Mesenchymal stem cell (in vitro differentiated cells and primary cell): ENCODE measurements around the gene CCNYL1. TPM values are rescaled to one million over a fixed set of nuclear protein-coding genes. Genes with fewer than 3 reads are reported as not detected.

Experiments
- DNase-seq: peaks from one replicate; pipeline ENCODE4 v3.0.0-alpha.2; 2013
- H2AFZ ChIP-seq: one replicate; pipeline ENCODE4 v1.6.1; 2013; ENCODE audit warnings: low read depth, mild to moderate bottlenecking, control low read depth, inconsistent platforms, low read length, moderate library complexity
- H2AK5ac ChIP-seq: 2 replicates; pipeline ENCODE4 v1.6.1; 2013; ENCODE audit warnings: low read length, moderate library complexity, mild to moderate bottlenecking, inconsistent platforms; ENCODE audit not compliant: severe bottlenecking
- H2BK120ac ChIP-seq: one replicate; pipeline ENCODE4 v1.6.1; 2013; ENCODE audit warnings: low read depth, mild to moderate bottlenecking, inconsistent platforms, low read length, moderate library complexity
- H2BK12ac ChIP-seq, 2 experiments: one replicate each; pipeline ENCODE4 v1.6.1; 2013; ENCODE audit warnings: inconsistent platforms in 2 of 2, low read length in 2 of 2, mild to moderate bottlenecking in 2 of 2, moderate library complexity in 2 of 2, control low read depth in 1 of 2
- H2BK15ac ChIP-seq: one replicate; pipeline ENCODE4 v1.6.1; 2013; ENCODE audit warnings: mild to moderate bottlenecking, low read depth, inconsistent platforms; ENCODE audit not compliant: poor library complexity, severe bottlenecking
- H2BK5ac ChIP-seq: 2 replicates; pipeline ENCODE4 v1.6.1; 2013; ENCODE audit warnings: low read depth, mild to moderate bottlenecking, low read length, control low read depth, inconsistent platforms; ENCODE audit not compliant: poor library complexity, severe bottlenecking
- H3K14ac ChIP-seq, 2 experiments: one replicate each; pipeline ENCODE4 v1.6.1; 2013; ENCODE audit warnings: inconsistent platforms in 2 of 2, low read length in 2 of 2, control low read depth in 1 of 2, mild to moderate bottlenecking in 1 of 2, moderate library complexity in 1 of 2
- H3K18ac ChIP-seq, 2 experiments: one replicate each; pipeline ENCODE4 v1.6.1; 2013; ENCODE audit warnings: inconsistent platforms in 2 of 2, low read length in 2 of 2, control low read depth in 1 of 2, low read depth in 1 of 2, mild to moderate bottlenecking in 1 of 2
- H3K23ac ChIP-seq, 2 experiments: one replicate each; pipeline ENCODE4 v1.6.1; 2013; ENCODE audit warnings: inconsistent platforms in 2 of 2, low read length in 2 of 2, mild to moderate bottlenecking in 2 of 2, moderate library complexity in 2 of 2, control low read depth in 1 of 2
- H3K27ac ChIP-seq: 2 replicates; pipeline ENCODE4 v1.5.1; 2013; ENCODE audit warnings: mild to moderate bottlenecking, moderate library complexity, low read length, control low read depth, inconsistent platforms; ENCODE audit not compliant: poor library complexity, severe bottlenecking
- H3K27me3 ChIP-seq, 2 experiments: 2 replicates each; pipeline versions ENCODE4 v1.6.1 to v1.7.0; 2013; ENCODE audit warnings: low read length in 2 of 2, mild to moderate bottlenecking in 2 of 2, moderate library complexity in 2 of 2, control low read depth in 1 of 2, inconsistent platforms in 1 of 2; ENCODE audit not compliant: control insufficient read depth in 1 of 2, insufficient read depth in 1 of 2
- H3K36me3 ChIP-seq, 2 experiments: 2 replicates each; pipeline versions ENCODE4 v1.6.1 to v1.7.0; 2013; ENCODE audit warnings: low read length in 2 of 2, control low read depth in 1 of 2, inconsistent platforms in 1 of 2, low read depth in 1 of 2, mild to moderate bottlenecking in 1 of 2; ENCODE audit not compliant: insufficient read depth in 2 of 2, control insufficient read depth in 1 of 2
- H3K4ac ChIP-seq, 2 experiments: one replicate each; pipeline ENCODE4 v1.6.1; 2013; ENCODE audit warnings: inconsistent platforms in 2 of 2, low read length in 2 of 2, mild to moderate bottlenecking in 2 of 2, moderate library complexity in 2 of 2, control low read depth in 1 of 2, low read depth in 1 of 2
- H3K4me1 ChIP-seq: 2 replicates; pipeline ENCODE4 v1.6.1; 2013; ENCODE audit warnings: low read depth, low read length, control low read depth; ENCODE audit not compliant: control insufficient read depth, insufficient read depth
- H3K4me2 ChIP-seq: 2 replicates; pipeline ENCODE4 v1.6.1; 2013; ENCODE audit warnings: low read length, mild to moderate bottlenecking, inconsistent platforms; ENCODE audit not compliant: poor library complexity, severe bottlenecking
- H3K4me3 ChIP-seq, 2 experiments: 2 replicates each; pipeline versions ENCODE4 v1.5.1 to v1.7.0; 2013; ENCODE audit warnings: low read length in 2 of 2, mild to moderate bottlenecking in 2 of 2, control low read depth in 1 of 2, low read depth in 1 of 2; ENCODE audit not compliant: insufficient read depth in 1 of 2
- H3K79me1 ChIP-seq: replicated peaks from 2 replicates; pipeline ENCODE4 v1.6.1; 2013; ENCODE audit warnings: mild to moderate bottlenecking, control low read depth, low read length, inconsistent platforms; ENCODE audit not compliant: poor library complexity, severe bottlenecking
- H3K9ac ChIP-seq: 2 replicates; pipeline ENCODE4 v1.7.0; 2013; ENCODE audit warnings: mild to moderate bottlenecking, low read length, moderate library complexity
- H3K9me3 ChIP-seq: 2 replicates; pipeline ENCODE4 v1.7.0; 2013; ENCODE audit warnings: mild to moderate bottlenecking, low read length; ENCODE audit not compliant: control insufficient read depth
- H4K8ac ChIP-seq: one replicate; pipeline ENCODE4 v1.6.1; 2013; ENCODE audit warnings: inconsistent platforms, mild to moderate bottlenecking, low read length, moderate library complexity
- H4K91ac ChIP-seq: one replicate; pipeline ENCODE4 v1.6.1; 2013; ENCODE audit warnings: mild to moderate bottlenecking, low read length, inconsistent platforms
- WGBS: methylation state at CpG from one replicate; pipeline ENCODE4 v1.1.7; 2013; ENCODE audit warnings: mixed read lengths; 5-methylcytosine and 5-hydroxymethylcytosine counted together
- small RNA-seq: library from polyadenylated mRNA; stranded (forward); fragments of <200 nt; extraction: miRNeasy Mini kit (QIAGEN cat#:217004); gene quantifications from one replicate; pipeline ENCODE3, GENCODE V24; 2013; ENCODE audit warnings: low read depth

CCNYL1 gene

DNA sequence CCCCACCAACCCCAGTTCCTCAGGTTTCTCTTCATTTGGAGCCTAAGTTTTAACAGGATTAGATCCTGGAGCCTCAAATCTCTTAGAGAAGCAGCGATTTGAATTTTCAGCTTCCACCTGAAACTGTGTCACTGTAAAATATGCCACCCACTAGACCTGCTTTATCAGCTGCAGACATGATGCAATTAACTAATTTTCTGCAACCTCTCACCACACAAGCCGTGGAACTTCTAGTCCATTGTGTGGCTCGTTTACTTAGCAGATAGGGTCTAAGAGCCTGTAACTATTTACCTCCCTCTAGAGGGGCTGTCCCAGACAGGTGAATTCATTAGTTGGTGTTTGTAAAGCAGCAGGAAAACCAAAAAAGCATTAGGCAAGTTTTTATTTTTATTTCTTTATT, 89.8 kb downstream of the CCNYL1 start:
- DNase-seq = no peak
- no peak overlapping the region for H3K14ac ChIP-seq
- H2AK5ac ChIP-seq = no peak overlapping the region
- no peak overlapping the region for H2BK5ac ChIP-seq
- H2BK12ac ChIP-seq = no peak overlapping the region
- H3K4me3 ChIP-seq = no peak overlapping the region
- H3K23ac ChIP-seq = no peak overlapping the region
- no peak overlapping the region for H4K8ac ChIP-seq
- H3K27ac ChIP-seq = no peak overlapping the region
- H3K79me1 ChIP-seq = no peaks in the 10 kb centered on the region
- H3K4me1 ChIP-seq = peaks cover 17% of the 10 kb centered on the region
- H3K9ac ChIP-seq = no peak overlapping the region
- no peak overlapping the region for H4K91ac ChIP-seq
- H3K27me3 ChIP-seq = peaks cover 0 to 6% of the 10 kb centered on the region in 2 experiments
- H2BK15ac ChIP-seq = no peak overlapping the region
- 36% methylated on average over 1 of the region's 3 CpGs for WGBS
- no peak overlapping the region for H3K18ac ChIP-seq
- no peak overlapping the region for H3K4me2 ChIP-seq
- no peaks in the 10 kb centered on the region for H3K36me3 ChIP-seq
- no peaks in the 10 kb centered on the region for H3K9me3 ChIP-seq
- no peak overlapping the region for H2BK120ac ChIP-seq
- no peak overlapping the region for H3K4ac ChIP-seq
- no peak overlapping the region for H2AFZ ChIP-seq

DNA sequence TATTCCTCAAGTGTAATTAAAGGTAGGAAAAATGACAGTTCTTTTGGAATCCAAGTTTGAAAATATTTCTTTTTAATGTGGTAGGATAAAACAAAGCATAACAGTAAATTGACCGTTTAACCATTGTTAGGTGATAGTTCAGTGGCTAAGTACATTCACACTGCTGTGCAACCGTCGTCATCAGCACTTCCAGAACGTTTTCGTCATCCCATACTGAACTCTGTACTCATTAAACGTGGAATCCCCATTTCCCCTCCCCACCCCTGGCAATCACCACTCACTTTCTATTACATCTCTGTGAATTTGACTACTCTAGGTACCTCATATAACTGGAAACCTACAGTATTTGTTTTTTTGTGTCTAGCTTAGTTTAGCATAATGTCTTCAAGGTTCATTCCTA, 91.2 kb downstream of the CCNYL1 start:
- peaks cover 12% of the 10 kb centered on the region for H3K4me1 ChIP-seq
- no peaks in the 10 kb centered on the region for H3K79me1 ChIP-seq
- H3K4ac ChIP-seq = no peak overlapping the region
- no peak overlapping the region for H3K23ac ChIP-seq
- no peak overlapping the region for H4K8ac ChIP-seq
- H3K36me3 ChIP-seq = no peaks in the 10 kb centered on the region
- no peak overlapping the region for H2AFZ ChIP-seq
- H2BK5ac ChIP-seq = no peak overlapping the region
- H3K4me3 ChIP-seq = no peak overlapping the region
- H3K14ac ChIP-seq = no peak overlapping the region
- H3K27ac ChIP-seq = no peak overlapping the region
- H3K4me2 ChIP-seq = no peak overlapping the region
- DNase-seq = no peak
- no peak overlapping the region for H3K9ac ChIP-seq
- peaks cover 0 to 6% of the 10 kb centered on the region in 2 experiments for H3K27me3 ChIP-seq
- 82% methylated on average over 6 of the region's 6 CpGs for WGBS
- H2BK15ac ChIP-seq = no peak overlapping the region
- no peak overlapping the region for H2BK12ac ChIP-seq
- H2BK120ac ChIP-seq = no peak overlapping the region
- H3K9me3 ChIP-seq = no peaks in the 10 kb centered on the region
- no peak overlapping the region for H4K91ac ChIP-seq
- no peak overlapping the region for H3K18ac ChIP-seq
- no peak overlapping the region for H2AK5ac ChIP-seq

Small RNA genes lying within 50 kb of the gene (small RNA-seq; reads per million reads assigned to genes)
- gene RF00019 (not detected), gene RNU6-664P (not detected)
